A673 (cell line): Measurements from ENCODE around the gene OLFML1. TPM values are rescaled to one million over a fixed set of nuclear protein-coding genes. Genes with fewer than 3 reads are reported as not detected.

Experiments
- BruUV-seq: library from RNA; stranded (reverse); fragments of 400-500 nt; replicated peaks from 2 replicates; lab custom pipeline; 2021; lab: Mats Ljungman, UMichigan
- CTCF ChIA-PET: fragments of 300-600 bp; sonication (Branson Sonifier 250); formaldehyde crosslinking; loops from one replicate; lab custom pipeline; 2022; ENCODE audit warnings: antibody characterized with exemption; lab: Charles Lee
- POLR2A ChIA-PET: fragments of 300-600 bp; sonication (Branson Sonifier 250); formaldehyde crosslinking; loops from one replicate; lab custom pipeline; 2022; ENCODE audit warnings: antibody characterized with exemption; ENCODE audit not compliant: low non-redundant PET; lab: Charles Lee
- DNase-seq: peaks from one replicate; pipeline ENCODE4 v3.0.0-alpha.2; 2015; ENCODE audit warnings: low spot score
- H3K27ac ChIP-seq: fragments of 200-600 bp; sonication (generic); 2 replicates; pipeline ENCODE4 v1.5.1; 2016; ENCODE audit warnings: mixed run types, low read depth, mild to moderate bottlenecking, mixed read lengths, antibody characterized with exemption, low read length; ENCODE audit not compliant: poor library complexity, severe bottlenecking
- H3K27me3 ChIP-seq: fragments of 200-600 bp; sonication (generic); replicated peaks from 2 replicates; pipeline ENCODE4 v1.6.1; 2017; ENCODE audit warnings: mixed run types, low read depth, mild to moderate bottlenecking, mixed read lengths, antibody characterized with exemption, low read length; ENCODE audit not compliant: insufficient read depth, poor library complexity
- H3K36me3 ChIP-seq: fragments of 200-600 bp; sonication (generic); 2 replicates; pipeline ENCODE4 v1.6.1; 2016; ENCODE audit warnings: mixed run types, mild to moderate bottlenecking, mixed read lengths, antibody characterized with exemption, low read length; ENCODE audit not compliant: insufficient read depth, poor library complexity, severe bottlenecking
- H3K4me1 ChIP-seq: fragments of 200-600 bp; sonication (generic); 2 replicates; pipeline ENCODE4 v1.6.1; 2017; ENCODE audit warnings: mixed run types, mild to moderate bottlenecking, mixed read lengths, antibody characterized with exemption, low read length; ENCODE audit not compliant: insufficient read depth, poor library complexity, severe bottlenecking
- H3K4me3 ChIP-seq: fragments of 200-600 bp; sonication (generic); 2 replicates; pipeline ENCODE4 v1.5.1; 2016; ENCODE audit warnings: low read depth, mixed run types, mild to moderate bottlenecking, mixed read lengths, low read length; ENCODE audit not compliant: poor library complexity, severe bottlenecking
- H3K9me3 ChIP-seq: fragments of 200-600 bp; sonication (generic); 2 replicates; pipeline ENCODE4 v1.6.1; 2016; ENCODE audit warnings: mixed run types, low read depth, mild to moderate bottlenecking, mixed read lengths, antibody characterized with exemption, low read length; ENCODE audit not compliant: poor library complexity, severe bottlenecking
- EZH2 ChIP-seq: fragments of 200-600 bp; sonication (generic); IDR thresholded peaks from 2 replicates; pipeline ENCODE4 v1.6.1; 2017; ENCODE audit warnings: borderline replicate concordance, low read depth, mild to moderate bottlenecking, mixed read lengths, antibody characterized with exemption, low read length; ENCODE audit not compliant: poor library complexity, severe bottlenecking
- intact Hi-C: fragments of 100-400 bp; cut with micrococcal nuclease; formaldehyde crosslinking; loops from one replicate; pipeline ENCODE4 v1.10.0; 2022; ENCODE audit not compliant: unreplicated experiment
- total RNA-seq: library from RNA; stranded (reverse); gene quantifications from 2 replicates; pipeline ENCODE4 v1.2.3, GENCODE V29; 2021
- TF ChIP-seq, protein P1 (sequence below): fragments of 300-800, 200-600 bp; sonication (generic); conservative IDR thresholded peaks from 2 replicates; pipeline ENCODE4 v1.5.1; 2017; ENCODE audit warnings: low read depth, mild to moderate bottlenecking, antibody characterized with exemption, low read length, moderate library complexity, mixed read lengths

Gene OLFML1
- total RNA-seq, 1 experiment from 2014 or later = not detected

GRCh38 chr11:7480113-7480512 is 5.2 kb upstream of the OLFML1 start:
- H3K4me1 ChIP-seq = no peaks in the 10 kb centered on the region
- H3K27me3 ChIP-seq = peaks cover 2% of the 10 kb centered on the region
- DNase-seq = no peak
- H3K27ac ChIP-seq = no peak overlapping the region
- ChIA-PET POLR2A (no interaction called here), CTCF (no interaction called here)
- BruUV-seq = no TSS peak
- no peaks in the 10 kb centered on the region for H3K36me3 ChIP-seq
- H3K9me3 ChIP-seq = no peaks in the 10 kb centered on the region
- no peak overlapping the region for H3K4me3 ChIP-seq
- no peak for TF ChIP-seq EZH2
- TF ChIP-seq, protein P1, sequence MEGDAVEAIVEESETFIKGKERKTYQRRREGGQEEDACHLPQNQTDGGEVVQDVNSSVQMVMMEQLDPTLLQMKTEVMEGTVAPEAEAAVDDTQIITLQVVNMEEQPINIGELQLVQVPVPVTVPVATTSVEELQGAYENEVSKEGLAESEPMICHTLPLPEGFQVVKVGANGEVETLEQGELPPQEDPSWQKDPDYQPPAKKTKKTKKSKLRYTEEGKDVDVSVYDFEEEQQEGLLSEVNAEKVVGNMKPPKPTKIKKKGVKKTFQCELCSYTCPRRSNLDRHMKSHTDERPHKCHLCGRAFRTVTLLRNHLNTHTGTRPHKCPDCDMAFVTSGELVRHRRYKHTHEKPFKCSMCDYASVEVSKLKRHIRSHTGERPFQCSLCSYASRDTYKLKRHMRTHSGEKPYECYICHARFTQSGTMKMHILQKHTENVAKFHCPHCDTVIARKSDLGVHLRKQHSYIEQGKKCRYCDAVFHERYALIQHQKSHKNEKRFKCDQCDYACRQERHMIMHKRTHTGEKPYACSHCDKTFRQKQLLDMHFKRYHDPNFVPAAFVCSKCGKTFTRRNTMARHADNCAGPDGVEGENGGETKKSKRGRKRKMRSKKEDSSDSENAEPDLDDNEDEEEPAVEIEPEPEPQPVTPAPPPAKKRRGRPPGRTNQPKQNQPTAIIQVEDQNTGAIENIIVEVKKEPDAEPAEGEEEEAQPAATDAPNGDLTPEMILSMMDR = no peak
- intact Hi-C loops = no loop called here

DNA sequence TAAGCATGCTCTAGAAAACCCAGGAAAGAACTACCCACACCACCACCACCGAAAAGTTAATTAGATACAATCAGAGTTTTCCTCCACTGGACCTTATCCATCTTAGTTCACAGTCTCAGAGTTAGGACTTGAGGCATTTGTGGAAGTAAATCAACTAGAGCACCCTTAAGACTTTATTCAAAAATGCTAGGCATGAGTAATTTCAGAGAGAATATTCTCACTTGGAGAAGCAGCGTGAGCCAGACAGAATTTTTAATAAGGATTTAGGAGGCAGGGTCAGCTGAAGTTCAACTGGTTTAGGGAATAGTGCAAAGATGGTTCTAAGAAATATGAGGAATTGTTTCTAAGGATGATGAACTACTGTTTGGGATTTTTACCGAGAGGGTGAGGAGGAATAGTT is 1.2 kb upstream of the OLFML1 start:
- no peak for TF ChIP-seq EZH2
- TF ChIP-seq, protein P1 = no peak
- POLR2A ChIA-PET = no interaction called here
- Histone ChIP-seq H3K9me3 (no peaks in the 10 kb centered on the region), H3K4me3 (no peak overlapping the region), H3K4me1 (no peaks in the 10 kb centered on the region), H3K27ac (no peak overlapping the region), H3K27me3 (no peaks in the 10 kb centered on the region), H3K36me3 (no peaks in the 10 kb centered on the region)
- intact Hi-C loops = no loop called here
- BruUV-seq = no TSS peak
- CTCF ChIA-PET = no interaction called here
- DNase-seq = no peak

DNA sequence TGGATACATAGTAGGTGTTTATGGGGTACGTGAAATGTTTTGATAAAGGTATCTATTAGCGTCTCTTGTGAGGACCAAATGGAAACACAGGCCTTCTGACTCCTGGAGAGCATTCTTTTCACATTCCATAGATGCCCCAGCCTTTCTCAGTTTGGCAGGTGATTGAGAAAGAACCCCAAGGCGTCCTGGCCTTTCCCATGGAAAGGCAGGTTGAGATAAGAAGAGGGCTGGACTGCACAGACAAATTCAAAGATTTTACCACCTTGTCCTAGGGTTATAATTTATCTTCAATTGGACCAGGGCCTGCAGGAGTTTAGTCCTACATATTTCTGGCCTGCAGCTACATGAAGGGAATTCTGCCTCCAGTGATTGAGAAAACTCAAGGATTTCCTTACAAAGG is 661 bp upstream of the OLFML1 start:
- Histone ChIP-seq H3K4me1 (no peaks in the 10 kb centered on the region), H3K4me3 (no peak overlapping the region), H3K27me3 (no peaks in the 10 kb centered on the region), H3K9me3 (no peaks in the 10 kb centered on the region), H3K27ac (no peak overlapping the region), H3K36me3 (no peaks in the 10 kb centered on the region)
- TF ChIP-seq, protein P1 = no peak
- TF ChIP-seq EZH2 = no peak
- CTCF ChIA-PET = no interaction called here
- DNase-seq = no peak
- no TSS peak for BruUV-seq
- POLR2A ChIA-PET = no interaction called here
- intact Hi-C loops = no loop called here
